Choroid plexus epithelial cell (primary cell): ENCODE results near the gene PAPOLG.
"Not testable (repeated sequence)": the region's sequence is repeated elsewhere in the genome, so short reads cannot be mapped to it uniquely, and the experiment has no call there.

Experiments
- DNase-seq: peaks from one replicate; pipeline ENCODE4 v3.0.0-alpha.2; 2010; ENCODE audit warnings: low read depth
- H3K4me3 ChIP-seq: 2 replicates; pipeline ENCODE4 v1.5.1; 2011; ENCODE audit warnings: low read depth, mild to moderate bottlenecking, control low read depth, low read length, moderate library complexity
- CTCF ChIP-seq: conservative IDR thresholded peaks from 2 replicates; pipeline ENCODE4 v1.5.1; 2011; ENCODE audit warnings: low read depth, mild to moderate bottlenecking, control low read depth, inconsistent platforms, low read length, moderate library complexity

Gene PAPOLG

GRCh38 chr2:60822987-60823386 lies 66.9 kb downstream of the PAPOLG start:
- H3K4me3 ChIP-seq, result no peak overlapping the region
- no peak for TF ChIP-seq CTCF
- no peak for DNase-seq

GRCh38 chr2:60823694-60824305 lies 67.7 kb downstream of the PAPOLG start:
- TF ChIP-seq CTCF, result no peak
- no peak overlapping the region for H3K4me3 ChIP-seq
- DNase-seq, result no peak

- DNase-seq, result no peak
- H3K4me3 ChIP-seq, result no peak overlapping the region
- TF ChIP-seq CTCF, result no peak
Observed at GRCh38 chr2:60825666-60826065, 69.6 kb downstream of the PAPOLG start.

GRCh38 chr2:60826111-60826510 lies 70.0 kb downstream of the PAPOLG start:
- no peak for TF ChIP-seq CTCF
- H3K4me3 ChIP-seq, result no peak overlapping the region
- no peak for DNase-seq

- H3K4me3 ChIP-seq, result not testable (repeated sequence)
Observed at GRCh38 chr2:60826860-60827259, 70.8 kb downstream of the PAPOLG start.

GRCh38 chr2:60827369-60827768 lies 71.3 kb downstream of the PAPOLG start:
- DNase-seq, result no peak
- no peak for TF ChIP-seq CTCF
- H3K4me3 ChIP-seq, result no peak overlapping the region

More at GRCh38 chr2:60826860-60827259, 70.8 kb downstream of the PAPOLG start:
- DNase-seq, result not testable (repeated sequence)

GRCh38 chr2:60830991-60831390 lies 74.9 kb downstream of the PAPOLG start:
- H3K4me3 ChIP-seq, result no peak overlapping the region
- TF ChIP-seq CTCF, result no peak
- no peak for DNase-seq
